K562 (cell line): ENCODE measurements around the gene ROBO2. TPM values are rescaled to one million over a fixed set of nuclear protein-coding genes. Genes with fewer than 3 reads are reported as not detected.

ENCODE experiments used
- ATAC-seq: fragments of 200-7000 bp; cut with Tn5 transposase; 3 replicates; pipeline ENCODE4 v1.9.1; 2020; ENCODE audit warnings: moderate library complexity
- BruUV-seq: library from RNA; stranded (reverse); fragments of 400-500 nt; replicated peaks from 2 replicates; lab custom pipeline; 2021; lab: Mats Ljungman, UMichigan
- CTCF ChIA-PET: fragments of 300-600 bp; formaldehyde crosslinking; extraction: SDS; loops from one replicate; lab custom pipeline; 2021; ENCODE audit warnings: low intra/inter-chr PET ratio; lab: Yijun Ruan, JAX
- POLR2A ChIA-PET: fragments of 300-600, 350-650 bp; sonication (Branson Sonifier 250); formaldehyde crosslinking; extraction: SDS; loops from one replicate; lab custom pipeline; 2021; ENCODE audit warnings: antibody characterized with exemption, inconsistent platforms; lab: Yijun Ruan, JAX
- DNase-seq, 4 experiments: peaks; one replicate each; pipeline versions ENCODE4 v3.0.0 to v3.0.0-alpha.2; 2011 to 2018; ENCODE audit warnings: low spot score in 3 of 4, mixed read lengths in 3 of 4; ENCODE audit errors: extremely low read depth in 1 of 4
- FAIRE-seq: peaks from 2 replicates; lab custom pipeline; 2011; peaks lifted over from hg19 to GRCh38; lab: Jason Lieb, UNC
- H2AFZ ChIP-seq: 2 replicates; pipeline ENCODE4 v1.6.0; 2011; ENCODE audit warnings: low read depth, low read length, control low read depth, inconsistent platforms
- H3K27ac ChIP-seq: fragments of 200-600 bp; 3 replicates; pipeline ENCODE4 v1.8.0; 2011; ENCODE audit warnings: low read depth, mild to moderate bottlenecking, control low read depth, inconsistent platforms, low read length, moderate library complexity, mixed read lengths; ENCODE audit errors: extremely low read depth
- H3K27me3 ChIP-seq, 2 experiments: fragments of 300-600 bp in 1 of 2; 2 replicates in 1 of 2; 3 replicates in 1 of 2; pipeline versions ENCODE4 v1.6.0 to v1.8.0; 2011; ENCODE audit warnings: inconsistent platforms in 2 of 2, low read length in 2 of 2, mild to moderate bottlenecking in 1 of 2, mixed read lengths in 1 of 2, moderate library complexity in 1 of 2; ENCODE audit not compliant: control insufficient read depth in 2 of 2, insufficient read depth in 2 of 2
- H3K36me3 ChIP-seq: fragments of 300-600 bp; 3 replicates; pipeline ENCODE4 v1.8.0; 2011; ENCODE audit warnings: mild to moderate bottlenecking, low read length, inconsistent platforms; ENCODE audit not compliant: control insufficient read depth, insufficient read depth
- H3K4me1 ChIP-seq, 2 experiments: fragments of 200-600 bp in 1 of 2; replicated peaks in 1 of 2; 2 replicates in 1 of 2; 3 replicates in 1 of 2; pipeline versions ENCODE4 v1.5.1 to v1.8.0; 2011; ENCODE audit warnings: inconsistent platforms in 2 of 2, low read length in 2 of 2, mild to moderate bottlenecking in 1 of 2, mixed read lengths in 1 of 2, moderate library complexity in 1 of 2; ENCODE audit not compliant: control insufficient read depth in 2 of 2, insufficient read depth in 2 of 2
- H3K4me2 ChIP-seq: 2 replicates; pipeline ENCODE4 v1.6.1; 2011; ENCODE audit warnings: low read length, control low read depth, inconsistent platforms, mixed read lengths; ENCODE audit not compliant: insufficient read depth
- H3K4me3 ChIP-seq: fragments of 200-600 bp; sonication (generic), shearing (Covaris generic); 2 replicates; pipeline ENCODE4 v1.5.1; 2016; ENCODE audit warnings: control low read depth, inconsistent platforms
- H3K79me2 ChIP-seq: fragments of 200-600 bp; 3 replicates; pipeline ENCODE4 v1.8.0; 2011; ENCODE audit warnings: low read length, inconsistent platforms; ENCODE audit not compliant: control insufficient read depth, insufficient read depth
- H3K9ac ChIP-seq, 2 experiments: 2 replicates each; pipeline versions ENCODE4 v1.6.0 to v1.6.1; 2011; ENCODE audit warnings: low read depth in 2 of 2, low read length in 2 of 2, control low read depth in 1 of 2, inconsistent platforms in 1 of 2, mild to moderate bottlenecking in 1 of 2, mixed read lengths in 1 of 2; ENCODE audit not compliant: insufficient read depth in 1 of 2
- H3K9me1 ChIP-seq: one replicate; pipeline ENCODE4 v1.6.0; 2011; ENCODE audit warnings: inconsistent platforms, mild to moderate bottlenecking, low read length, moderate library complexity; ENCODE audit not compliant: control insufficient read depth, insufficient read depth
- H3K9me3 ChIP-seq: replicated peaks from 2 replicates; pipeline ENCODE4 v1.5.1; 2011; ENCODE audit warnings: low read depth, low read length, inconsistent platforms; ENCODE audit not compliant: control insufficient read depth, insufficient read depth
- H4K20me1 ChIP-seq: replicated peaks from 2 replicates; pipeline ENCODE4 v1.6.1; 2011; ENCODE audit warnings: low read length, inconsistent platforms, mixed read lengths; ENCODE audit not compliant: control insufficient read depth, insufficient read depth
- CGGBP1 ChIP-seq: fragments of 250-450 bp; sonication (Bioruptor Pico); IDR thresholded peaks from 2 replicates; pipeline ENCODE4 v1.9.0; 2021; ENCODE audit warnings: mild to moderate bottlenecking
- E2F8 ChIP-seq: fragments of 450-650 bp; IDR thresholded peaks from 2 replicates; pipeline ENCODE4 v1.7.1; 2018; ENCODE audit warnings: mild to moderate bottlenecking, low read depth; ENCODE audit not compliant: partially characterized antibody
- ETV5 ChIP-seq: sonication (generic); formaldehyde crosslinking; IDR thresholded peaks from 2 replicates; pipeline ENCODE4 v1.4.0; 2020; ENCODE audit warnings: low read depth, mild to moderate bottlenecking, missing genetic modification reagents
- MECOM ChIP-seq: fragments of 250-450 bp; sonication (Bioruptor Pico); IDR thresholded peaks from 2 replicates; pipeline ENCODE4 v1.8.0; 2022; ENCODE audit warnings: inconsistent platforms
- NONO ChIP-seq, 2 experiments: fragments of 200-400 bp in 1 of 2; fragments of 450-650 bp in 1 of 2; formaldehyde crosslinking in 1 of 2; IDR thresholded peaks; 2 replicates each; pipeline ENCODE4 v1.6.1; 2017; ENCODE audit warnings: low read depth in 2 of 2, mild to moderate bottlenecking in 2 of 2, moderate library complexity in 2 of 2, low read length in 1 of 2
- RBM22 ChIP-seq: fragments of 200-400 bp; formaldehyde crosslinking; IDR thresholded peaks from 2 replicates; pipeline ENCODE4 v1.6.1; 2018; ENCODE audit warnings: low read length, low read depth; ENCODE audit not compliant: poor library complexity, severe bottlenecking
- STAT6 ChIP-seq: sonication (generic); formaldehyde crosslinking; IDR thresholded peaks from 2 replicates; pipeline ENCODE4 v1.8.1; 2023; ENCODE audit warnings: mild to moderate bottlenecking, missing genetic modification reagents
- TCFL5 ChIP-seq: fragments of 250-450 bp; sonication (Bioruptor Pico); conservative IDR thresholded peaks from 2 replicates; pipeline ENCODE4 v1.6.1; 2021; ENCODE audit warnings: mild to moderate bottlenecking, moderate library complexity, matching md5 sums
- ZKSCAN3 ChIP-seq: fragments of 250-450 bp; sonication (Bioruptor Pico); IDR thresholded peaks from 2 replicates; pipeline ENCODE4 v1.4.0; 2020
- ZNF280B ChIP-seq: fragments of 250-450 bp; sonication (Bioruptor Pico); IDR thresholded peaks from 2 replicates; pipeline ENCODE4 v1.5.1; 2021; ENCODE audit warnings: mild to moderate bottlenecking
- ZNF347 ChIP-seq: fragments of 450-650 bp; formaldehyde crosslinking; IDR thresholded peaks from 2 replicates; pipeline ENCODE4 v1.4.0; 2020; ENCODE audit warnings: low read depth, mild to moderate bottlenecking, moderate library complexity
- WGBS: fragments of 100-300 bp; shearing (Covaris generic); methylation state at CpG from one replicate; pipeline ENCODE4 v1.1.6; 2016; ENCODE audit warnings: low coverage, mixed read lengths; ENCODE audit not compliant: insufficient coverage; ENCODE audit errors: missing lambda C conversion rate; 5-methylcytosine and 5-hydroxymethylcytosine counted together
- in situ Hi-C: fragments of 300-500 bp; cut with MboI; formaldehyde crosslinking; loops from 4 replicates; pipeline ENCODE4 v1.15.0; 2018; ENCODE audit warnings: inconsistent platforms, mixed read lengths
- intact Hi-C: fragments of 100-400 bp; cut with micrococcal nuclease; formaldehyde crosslinking; loops from 2 replicates; pipeline ENCODE4 v1.14.2; 2022
- polyA plus RNA-seq, 8 experiments: library from polyadenylated mRNA; depleted of rRNA in 4 of 8; stranded (reverse) in 5 of 8; unstranded in 3 of 8; fragments of >200 nt; fragmentation: Nextera tagmentation in 2 of 8; fragmentation: Illumina TruSeq in 1 of 8; extraction: Ambion mirVana in 2 of 8; extraction: Trizol in 1 of 8; gene quantifications; 2 replicates each; pipeline versions ENCODE4 v1.2.1 to v1.2.3, GENCODE V29; 2011 to 2014; ENCODE audit warnings: inconsistent platforms in 1 of 8, missing spikeins in 1 of 8
- total RNA-seq, 7 experiments: library from RNA; depleted of rRNA in 6 of 7; stranded (reverse); fragments of >200 nt in 6 of 7; fragmentation: Illumina TruSeq in 2 of 7; extraction: Trizol in 2 of 7; gene quantifications; 2 replicates each; pipeline versions ENCODE4 v1.2.1 to v1.2.3, GENCODE V29; 2011 to 2021; ENCODE audit warnings: low replicate concordance in 1 of 7

Gene ROBO2
- total and polyA plus RNA-seq, 9 of the 15 experiments (the other 6 are each of a cell fraction or from before 2014, with no cell fraction given): 0.84 to 3.0 (median 1.7) TPM

GRCh38 chr3:77373619-77374018 lies 333.7 kb downstream of the ROBO2 start (continued):
- TF ChIP-seq STAT6 (CRISPR knock-in tag): no peak
- TF ChIP-seq, all 486 proteins: peak for 0

GRCh38 chr3:77376511-77376910 lies 336.6 kb downstream of the ROBO2 start:
- Histone ChIP-seq H3K4me3 (no peak overlapping the region), H2AFZ (no peak overlapping the region), H3K9ac (no peak overlapping the region), H3K4me1 (no peaks in the 10 kb centered on the region), H4K20me1 (no peaks in the 10 kb centered on the region), H3K27ac (no peak overlapping the region), H3K79me2 (no peaks in the 10 kb centered on the region), H3K9me1 (no peaks in the 10 kb centered on the region), H3K36me3 (no peaks in the 10 kb centered on the region), H3K4me2 (no peak overlapping the region), H3K9me3 (no peaks in the 10 kb centered on the region), H3K27me3 (no peaks in the 10 kb centered on the region)
- intact Hi-C loops (no loop called here), in situ Hi-C loops (no loop called here)
- no peak for TF ChIP-seq CGGBP1 (CRISPR knock-in tag)
- TF ChIP-seq NONO (IDR thresholded peaks at IDR 0.05; ENCODE audit: low read depth in 2 of 2, low read length in 1 of 2): no peak
- TF ChIP-seq MECOM (CRISPR knock-in tag): no peak
- no peak for TF ChIP-seq ZNF280B
- TF ChIP-seq ZKSCAN3 (CRISPR knock-in tag): no peak
- TF ChIP-seq RBM22: no peak
- no peak for TF ChIP-seq E2F8
- TF ChIP-seq ETV5 (CRISPR knock-in tag): no peak
- no peak for TF ChIP-seq ZNF347 (CRISPR knock-in tag)
- TF ChIP-seq TCFL5 (CRISPR knock-in tag): no peak
- no peak for FAIRE-seq
- CTCF ChIA-PET: no interaction called here
- no peak for ATAC-seq
- DNase-seq: no peak
- no TSS peak for BruUV-seq
- POLR2A ChIA-PET: no interaction called here
- WGBS: 14% methylated on average over 2 of the region's 2 CpGs
